GM18505 (cell line): Measurements from ENCODE around the gene RCN2.

Source experiments
- ATAC-seq: cut with Tn5 transposase; IDR thresholded peaks from one replicate; pipeline ENCODE4 v1.9.1; 2021; ENCODE audit not compliant: unreplicated experiment
- POLR2A ChIP-seq: IDR thresholded peaks from 4 replicates; pipeline ENCODE4 v1.6.1; 2011; ENCODE audit warnings: borderline replicate concordance; ENCODE audit not compliant: insufficient read depth, insufficient read length; ENCODE audit errors: extremely low read depth

RCN2 gene

GRCh38 chr15:76987276-76987675, 55.7 kb downstream of the RCN2 start:
- TF ChIP-seq POLR2A = no peak
- no peak for ATAC-seq

GRCh38 chr15:76987896-76988860, 56.6 kb downstream of the RCN2 start:
- TF ChIP-seq POLR2A = peak; percentile 27
- ATAC-seq = peak; percentile 62

- peak; percentile 14 for ATAC-seq
- no peak for TF ChIP-seq POLR2A
These were observed 57.6 kb downstream of the RCN2 start for GRCh38 chr15:76988867-76989780.

GRCh38 chr15:76991048-76991447, 59.5 kb downstream of the RCN2 start:
- TF ChIP-seq POLR2A = no peak
- no peak for ATAC-seq

GRCh38 chr15:76991741-76992645, 60.4 kb downstream of the RCN2 start:
- TF ChIP-seq POLR2A = no peak

GRCh38 chr15:76993114-76993725, 61.7 kb downstream of the RCN2 start:
- no peak for ATAC-seq
- no peak for TF ChIP-seq POLR2A

More at GRCh38 chr15:76991741-76992645, 60.4 kb downstream of the RCN2 start:
- no peak for ATAC-seq

GRCh38 chr15:76994001-76994400, 62.5 kb downstream of the RCN2 start:
- no peak for ATAC-seq
- TF ChIP-seq POLR2A = no peak

GRCh38 chr15:76994496-76994895, 62.9 kb downstream of the RCN2 start:
- TF ChIP-seq POLR2A = no peak
- no peak for ATAC-seq

GRCh38 chr15:76994971-76995945, 63.7 kb downstream of the RCN2 start, which contains the start of gene PSTPIP1:
Gene PSTPIP1, plus strand, starts transcription at chr15:76995126. Its CDS starts 448 bp downstream, at chr15:76995574.
- peak; percentile 64 for TF ChIP-seq POLR2A
- ATAC-seq = peak; percentile 43

GRCh38 chr15:76996076-76996525, 64.6 kb downstream of the RCN2 start:
- no peak for TF ChIP-seq POLR2A

More at GRCh38 chr15:76996076-76996525, 64.6 kb downstream of the RCN2 start:
- no peak for ATAC-seq
